Measurements from ENCODE around the gene MRPS11.
A peak's percentile ranks its signal among the peaks of the same experiment; 100 is the strongest.
"Not testable (repeated sequence)": the region's sequence is repeated elsewhere in the genome, so short reads cannot be mapped to it uniquely, and the experiment has no call there.

The MRPS11 gene

GRCh38 chr15:88456733-88457132 lies 10.8 kb upstream of the MRPS11 start:
- DNase-seq = no peak

- no peak for DNase-seq
These were observed 3.5 kb upstream of the MRPS11 start for GRCh38 chr15:88463870-88464532.

GRCh38 chr15:88465633-88466224 lies 1.8 kb upstream of the MRPS11 start:
- no peak for DNase-seq

GRCh38 chr15:88467935-88468528 lies 524 bp downstream of the MRPS11 start:
- DNase-seq = no peak

GRCh38 chr15:88468721-88469120 lies 1.2 kb downstream of the MRPS11 start:
- not testable (repeated sequence) for DNase-seq

DNA sequence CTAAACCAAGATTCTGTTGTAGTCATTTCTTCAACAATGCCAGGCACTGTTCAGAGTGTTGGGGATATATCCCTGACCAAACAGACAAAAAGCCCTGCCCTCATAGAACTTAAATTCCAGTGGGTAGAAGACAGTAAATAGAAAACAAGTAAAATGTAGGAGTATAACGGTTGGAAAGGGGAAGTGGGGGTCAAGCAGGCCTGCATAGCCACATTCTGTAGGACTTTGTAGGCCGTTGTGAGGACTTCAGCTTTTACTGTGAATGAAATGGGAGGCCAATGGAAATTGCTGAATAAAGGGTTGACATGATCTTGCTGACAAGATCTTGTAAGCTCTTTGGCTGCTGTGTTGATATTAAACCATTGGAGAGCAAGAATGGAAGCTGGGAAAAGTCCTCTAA lies 1.8 kb downstream of the MRPS11 start:
- no peak for DNase-seq

- DNase-seq = no peak
These were observed 3.3 kb downstream of the MRPS11 start for GRCh38 chr15:88470625-88471372.

DNA sequence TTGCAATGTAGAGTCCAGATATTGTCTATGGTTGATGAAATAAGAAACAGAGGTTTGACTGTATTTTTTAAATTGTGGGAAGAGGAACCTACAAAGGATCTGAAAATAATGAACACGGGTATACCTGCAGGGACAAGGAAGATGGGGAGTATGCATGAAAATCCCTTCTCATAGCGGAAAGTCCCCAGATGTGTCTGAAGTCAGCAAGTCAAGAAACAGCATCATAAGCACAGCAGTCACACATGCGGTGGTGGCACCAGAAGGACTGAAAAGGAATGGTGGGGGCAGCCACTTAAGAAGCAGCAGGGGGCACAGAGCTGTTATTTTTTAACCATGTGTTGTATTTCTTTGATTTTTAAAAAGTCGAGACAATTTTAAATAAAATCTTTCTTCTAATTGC lies 4.7 kb downstream of the MRPS11 start:
- DNase-seq = no peak

GRCh38 chr15:88473661-88474293 lies 6.3 kb downstream of the MRPS11 start:
- not testable (repeated sequence) for DNase-seq

- DNase-seq = peak in 1 of 2 experiments; percentile 6
These were observed 9.1 kb downstream of the MRPS11 start for GRCh38 chr15:88476635-88477060.

GRCh38 chr15:88477126-88477525 lies 9.6 kb downstream of the MRPS11 start:
- DNase-seq = no peak

DNA sequence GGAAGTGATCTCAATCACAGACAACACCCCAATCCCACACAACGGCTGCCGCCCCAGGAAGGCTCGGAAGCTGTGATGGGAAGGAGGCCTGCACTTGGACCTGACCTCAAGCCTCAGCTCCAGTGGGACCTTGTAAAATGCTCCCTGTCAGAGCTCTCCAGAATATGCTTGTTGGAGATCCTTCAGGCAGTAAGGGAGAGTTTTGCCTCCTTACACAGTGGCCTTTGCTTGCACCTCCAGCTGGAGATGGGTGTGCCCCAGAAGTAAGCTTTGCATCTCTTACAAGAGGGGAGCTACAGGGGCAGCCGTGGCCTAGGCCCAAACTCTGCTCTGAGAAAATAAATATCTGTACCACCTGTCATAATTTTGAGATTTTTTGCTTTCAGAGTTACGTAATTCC lies 10.4 kb downstream of the MRPS11 start:
- DNase-seq = no peak

- DNase-seq = no peak
These were observed 11.7 kb downstream of the MRPS11 start for GRCh38 chr15:88479169-88479568.

DNA sequence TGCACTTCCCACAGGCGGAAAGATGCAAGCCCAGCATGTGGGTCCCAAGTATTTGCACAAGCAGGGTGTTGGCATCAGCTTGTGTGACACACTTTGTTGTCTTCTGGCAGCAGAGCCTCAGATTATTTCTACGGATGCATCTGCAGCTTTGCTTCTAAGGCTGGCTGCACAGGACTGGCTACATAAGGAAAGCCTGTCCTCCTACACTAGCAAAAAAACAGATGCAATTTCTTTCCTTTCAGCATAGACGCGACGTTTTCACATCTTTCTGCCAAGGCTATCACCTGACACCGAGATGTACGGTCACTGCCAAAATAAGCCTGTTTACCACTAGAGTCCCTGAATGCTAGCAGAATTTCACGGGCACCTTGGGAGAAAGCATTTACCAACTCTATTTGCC lies 13.5 kb downstream of the MRPS11 start:
- no peak for DNase-seq

DNA sequence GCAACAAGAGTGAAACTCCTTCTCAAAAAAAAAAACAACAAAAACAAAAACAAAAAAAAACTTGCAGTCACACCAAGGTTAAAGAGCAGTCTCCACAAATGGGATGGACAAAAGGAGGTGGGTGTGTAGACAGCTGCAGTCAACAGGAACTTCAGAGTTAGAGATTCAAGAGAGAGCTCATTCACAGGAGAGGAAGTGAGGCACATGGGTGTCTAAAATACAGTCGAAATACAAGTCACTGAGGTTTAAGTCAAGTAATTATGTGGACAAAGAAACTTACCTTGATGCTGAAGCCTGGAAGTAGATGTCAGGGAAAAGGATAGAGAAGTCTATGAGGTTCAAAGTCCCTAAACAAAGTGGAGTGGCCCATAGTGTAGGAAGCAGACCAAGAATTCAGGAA lies 14.8 kb downstream of the MRPS11 start:
- DNase-seq = no peak

GRCh38 chr15:88484682-88485331 lies 17.3 kb downstream of the MRPS11 start:
- DNase-seq = no peak

GRCh38 chr15:88487178-88487795 lies 19.8 kb downstream of the MRPS11 start:
- DNase-seq = no peak

DNA sequence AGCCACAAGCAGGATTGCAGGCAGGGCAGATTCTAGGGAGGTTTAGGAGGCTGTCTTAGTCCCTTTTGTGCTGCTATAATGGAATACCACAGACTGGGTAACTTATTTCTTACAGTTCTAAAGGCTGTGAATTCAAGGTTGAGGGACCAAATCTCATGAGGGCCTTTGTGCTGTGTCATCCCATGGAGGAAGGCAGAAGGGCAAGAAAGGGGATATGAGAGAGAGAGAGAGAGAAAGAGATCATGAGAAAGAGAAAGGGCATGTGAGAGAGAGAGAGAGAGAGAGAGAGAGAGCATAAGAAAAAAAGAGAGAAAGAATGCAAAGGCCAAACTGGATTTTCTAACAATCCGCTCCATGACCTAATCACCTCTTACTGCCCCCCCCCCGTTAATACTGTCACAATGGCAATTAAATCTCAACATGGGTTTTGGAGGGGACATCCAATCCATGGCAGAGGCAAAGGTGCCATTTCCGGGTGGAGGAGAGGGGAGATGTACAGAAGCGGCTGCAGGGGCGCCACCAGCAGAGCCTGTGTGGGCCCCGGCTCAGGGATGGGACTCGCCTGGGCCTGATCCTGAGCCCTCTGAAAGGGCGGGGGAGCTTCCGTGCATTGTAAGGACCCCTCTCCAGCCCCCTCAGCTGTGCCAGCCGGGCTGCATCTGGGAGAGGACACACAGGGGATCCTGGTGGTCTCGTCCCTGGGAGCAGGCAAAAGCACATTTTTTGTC lies 20.5 kb downstream of the MRPS11 start:
- DNase-seq = no peak

GRCh38 chr15:88489321-88489720 lies 21.8 kb downstream of the MRPS11 start:
- DNase-seq = no peak

GRCh38 chr15:88490036-88490435 lies 22.5 kb downstream of the MRPS11 start:
- no peak for DNase-seq

DNA sequence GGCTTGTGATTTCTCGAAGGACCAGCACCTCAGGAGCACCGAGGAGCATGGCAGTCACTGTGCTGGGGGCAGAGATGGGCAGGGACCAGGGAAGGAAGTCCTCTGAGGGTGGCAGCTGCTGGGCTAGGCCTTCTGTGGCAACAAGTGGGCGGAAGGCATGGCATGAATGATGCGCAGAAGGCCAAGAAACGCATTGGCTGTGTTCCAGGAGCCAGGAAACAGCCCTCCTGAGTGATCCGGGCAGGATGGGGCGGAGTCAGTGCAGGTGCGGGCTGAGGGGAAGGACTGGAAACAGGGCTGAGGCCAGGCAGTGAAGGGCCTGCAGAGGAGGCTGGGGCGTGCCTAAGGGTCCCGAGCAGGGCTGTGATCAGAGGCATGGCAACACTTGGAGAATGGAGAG lies 23.6 kb downstream of the MRPS11 start:
- DNase-seq = no peak

DNA sequence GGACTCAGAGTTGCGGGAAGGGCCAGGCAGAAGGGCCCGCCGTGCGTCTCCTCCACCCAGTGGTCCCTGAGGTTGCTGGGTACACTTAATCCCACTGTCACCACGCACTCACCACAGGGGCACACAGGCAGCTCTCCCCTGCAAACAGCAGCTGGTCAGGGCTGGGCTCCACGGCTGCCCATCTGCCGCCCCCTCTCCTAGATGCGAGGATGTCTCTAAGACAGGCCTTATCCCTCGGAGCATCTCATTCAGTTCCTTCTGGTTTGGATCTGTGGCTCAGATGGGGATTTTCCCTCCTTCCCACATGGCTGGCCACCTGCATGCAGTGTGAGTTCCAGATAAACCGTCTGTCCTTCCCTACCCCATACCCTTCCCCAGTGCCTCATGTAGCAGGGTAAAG lies 26.3 kb downstream of the MRPS11 start:
- no peak for DNase-seq
